ENCODE data around the gene POU2F2.

POU2F2 gene

DNA sequence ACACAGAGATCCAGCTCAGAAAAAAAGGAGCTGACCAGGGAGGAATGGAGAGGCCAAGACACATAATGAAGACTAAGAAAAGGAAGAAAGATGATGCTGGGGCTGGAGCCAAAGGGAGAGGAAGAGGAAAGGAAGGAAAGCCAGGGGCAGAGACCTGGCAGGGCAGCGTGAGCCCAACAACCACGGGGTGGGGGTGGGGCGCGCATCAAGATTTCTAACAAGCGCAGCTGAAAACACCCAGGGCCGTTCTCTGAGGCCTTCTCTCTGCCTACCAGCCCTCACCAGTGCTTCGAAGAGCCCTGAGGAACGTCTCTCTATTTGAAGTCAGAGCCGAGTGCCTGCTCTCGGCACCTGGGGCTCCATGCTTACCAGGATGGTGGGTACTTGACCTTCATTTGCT, 23.6 kb upstream of the POU2F2 start:
- no peak overlapping the region for H3K4me3 ChIP-seq (ENCODE audit: severe bottlenecking)
- DNase-seq (ENCODE audit: low spot score) (no peak), ATAC-seq (ENCODE audit: low read depth) (no peak)
- H3K4me1 ChIP-seq (ENCODE audit: insufficient read depth, poor library complexity, severe bottlenecking) = no peaks in the 10 kb centered on the region
- no peaks in the 10 kb centered on the region for H3K36me3 ChIP-seq (ENCODE audit: low read depth)
- H3K27ac ChIP-seq (ENCODE audit: poor library complexity, severe bottlenecking) = no peak overlapping the region
- TF ChIP-seq, protein P1, sequence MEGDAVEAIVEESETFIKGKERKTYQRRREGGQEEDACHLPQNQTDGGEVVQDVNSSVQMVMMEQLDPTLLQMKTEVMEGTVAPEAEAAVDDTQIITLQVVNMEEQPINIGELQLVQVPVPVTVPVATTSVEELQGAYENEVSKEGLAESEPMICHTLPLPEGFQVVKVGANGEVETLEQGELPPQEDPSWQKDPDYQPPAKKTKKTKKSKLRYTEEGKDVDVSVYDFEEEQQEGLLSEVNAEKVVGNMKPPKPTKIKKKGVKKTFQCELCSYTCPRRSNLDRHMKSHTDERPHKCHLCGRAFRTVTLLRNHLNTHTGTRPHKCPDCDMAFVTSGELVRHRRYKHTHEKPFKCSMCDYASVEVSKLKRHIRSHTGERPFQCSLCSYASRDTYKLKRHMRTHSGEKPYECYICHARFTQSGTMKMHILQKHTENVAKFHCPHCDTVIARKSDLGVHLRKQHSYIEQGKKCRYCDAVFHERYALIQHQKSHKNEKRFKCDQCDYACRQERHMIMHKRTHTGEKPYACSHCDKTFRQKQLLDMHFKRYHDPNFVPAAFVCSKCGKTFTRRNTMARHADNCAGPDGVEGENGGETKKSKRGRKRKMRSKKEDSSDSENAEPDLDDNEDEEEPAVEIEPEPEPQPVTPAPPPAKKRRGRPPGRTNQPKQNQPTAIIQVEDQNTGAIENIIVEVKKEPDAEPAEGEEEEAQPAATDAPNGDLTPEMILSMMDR (IDR thresholded peaks at IDR 0.05; ENCODE audit: poor library complexity, severe bottlenecking) = no peak
- H3K9me3 ChIP-seq (ENCODE audit: severe bottlenecking) = no peaks in the 10 kb centered on the region
- H3K27me3 ChIP-seq (ENCODE audit: insufficient read depth, poor library complexity, severe bottlenecking) = peaks cover 13% of the 10 kb centered on the region

DNA sequence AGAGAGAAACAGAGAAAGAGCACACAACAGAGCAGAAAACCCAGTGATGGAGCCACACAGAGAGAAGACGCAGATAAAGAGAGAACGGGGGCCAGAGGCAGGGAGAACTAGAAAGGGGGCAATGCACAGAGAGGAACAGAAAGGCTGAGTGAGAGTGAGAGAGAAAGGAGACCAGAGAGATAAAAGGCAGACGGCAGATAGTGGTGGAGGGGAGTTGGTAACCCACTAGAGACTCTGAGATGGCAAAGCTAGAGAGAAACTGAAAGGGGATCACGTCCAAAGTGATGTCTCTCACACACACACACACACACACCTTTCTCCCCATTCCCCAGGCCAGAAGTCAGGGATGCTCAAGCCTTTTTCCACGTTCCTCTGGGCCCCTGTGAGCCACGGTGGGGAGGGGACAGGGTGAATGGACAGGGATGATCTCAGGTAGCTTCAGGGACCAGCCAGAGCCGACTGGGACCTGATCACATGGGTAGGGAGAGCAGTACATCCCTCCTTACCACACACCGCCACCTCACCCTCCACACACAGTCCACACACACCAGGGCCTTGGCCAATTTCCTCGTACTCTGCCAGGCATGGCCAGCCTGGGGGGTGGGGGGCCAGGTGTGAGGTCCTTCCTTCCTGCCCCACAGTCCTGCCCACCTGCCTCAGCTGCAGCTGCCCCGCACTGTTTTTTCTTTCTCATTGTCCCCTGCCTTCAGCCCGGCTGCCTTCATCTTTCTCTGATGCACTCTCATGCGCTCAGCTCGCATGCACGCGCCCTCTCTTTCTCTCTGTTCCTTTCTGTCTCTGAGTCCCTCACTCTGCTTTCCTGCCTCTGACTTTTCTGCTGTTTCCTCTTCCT, 22.5 kb upstream of the POU2F2 start:
- DNase-seq (ENCODE audit: low spot score) = no peak
- Histone ChIP-seq H3K9me3 (ENCODE audit: severe bottlenecking) (no peaks in the 10 kb centered on the region), H3K4me1 (ENCODE audit: insufficient read depth, poor library complexity, severe bottlenecking) (no peaks in the 10 kb centered on the region), H3K27ac (ENCODE audit: poor library complexity, severe bottlenecking) (no peak overlapping the region), H3K36me3 (ENCODE audit: low read depth) (no peaks in the 10 kb centered on the region), H3K4me3 (ENCODE audit: severe bottlenecking) (no peak overlapping the region), H3K27me3 (ENCODE audit: insufficient read depth, poor library complexity, severe bottlenecking) (peaks cover 13% of the 10 kb centered on the region)
- ATAC-seq (ENCODE audit: low read depth) = no peak
- TF ChIP-seq, protein P1 (IDR thresholded peaks at IDR 0.05; ENCODE audit: poor library complexity, severe bottlenecking) = no peak

- no peaks in the 10 kb centered on the region for H3K36me3 ChIP-seq (ENCODE audit: low read depth)
- ATAC-seq (ENCODE audit: low read depth) (no peak), DNase-seq (ENCODE audit: low spot score) (no peak)
- H3K4me1 ChIP-seq (ENCODE audit: insufficient read depth, poor library complexity, severe bottlenecking) = no peaks in the 10 kb centered on the region
- TF ChIP-seq, protein P1 (IDR thresholded peaks at IDR 0.05; ENCODE audit: poor library complexity, severe bottlenecking) = no peak
- H3K9me3 ChIP-seq (ENCODE audit: severe bottlenecking) = no peaks in the 10 kb centered on the region
- peaks cover 13% of the 10 kb centered on the region for H3K27me3 ChIP-seq (ENCODE audit: insufficient read depth, poor library complexity, severe bottlenecking)
- H3K27ac ChIP-seq (ENCODE audit: poor library complexity, severe bottlenecking) = no peak overlapping the region
- H3K4me3 ChIP-seq (ENCODE audit: severe bottlenecking) = no peak overlapping the region
Measured at GRCh38 chr19:42153672-42154433, 21.6 kb upstream of the POU2F2 start.

DNA sequence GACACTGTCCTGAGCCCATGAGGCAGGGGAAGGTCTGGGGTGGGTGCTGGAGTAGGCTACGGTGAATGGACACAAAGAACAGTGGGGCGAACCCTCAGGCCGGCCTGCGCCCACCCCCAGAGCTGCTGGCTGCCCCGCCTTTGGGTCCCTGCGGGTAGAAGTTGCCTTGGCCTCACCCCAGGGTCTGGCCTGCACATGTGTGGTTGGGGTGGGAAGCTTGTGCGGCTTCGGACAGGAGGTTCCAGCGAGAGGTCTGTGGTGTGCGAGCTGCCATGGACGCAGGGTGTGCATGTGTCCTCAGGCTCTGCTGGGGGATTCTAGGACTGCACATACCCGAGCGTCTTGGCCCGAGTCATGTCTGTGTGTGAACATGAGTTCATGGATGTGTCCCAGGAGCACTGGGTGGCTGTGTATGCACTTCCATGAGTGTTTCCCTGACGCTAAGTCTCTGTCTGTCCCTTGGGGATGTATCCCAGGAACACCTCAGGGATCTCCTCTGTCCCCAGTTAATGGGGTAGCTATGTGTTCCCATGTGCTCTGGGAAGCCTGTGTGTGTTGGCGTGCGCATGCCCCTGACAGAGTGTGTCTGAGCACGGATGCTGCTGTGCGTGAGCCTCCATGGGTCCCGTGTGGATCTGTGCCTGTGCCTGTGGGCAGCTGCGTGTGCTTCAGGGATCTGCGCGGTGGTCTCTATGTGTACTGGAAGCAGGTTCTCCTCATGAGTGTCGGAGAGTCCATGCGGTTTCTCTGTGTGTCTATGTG, 20.8 kb upstream of the POU2F2 start:
- DNase-seq (ENCODE audit: low spot score) = no peak
- TF ChIP-seq, protein P1 (IDR thresholded peaks at IDR 0.05; ENCODE audit: poor library complexity, severe bottlenecking) = no peak
- H3K27me3 ChIP-seq (ENCODE audit: insufficient read depth, poor library complexity, severe bottlenecking) = peaks cover 13% of the 10 kb centered on the region
- no peaks in the 10 kb centered on the region for H3K36me3 ChIP-seq (ENCODE audit: low read depth)
- no peak overlapping the region for H3K27ac ChIP-seq (ENCODE audit: poor library complexity, severe bottlenecking)
- no peaks in the 10 kb centered on the region for H3K4me1 ChIP-seq (ENCODE audit: insufficient read depth, poor library complexity, severe bottlenecking)
- H3K4me3 ChIP-seq (ENCODE audit: severe bottlenecking) = no peak overlapping the region
- no peaks in the 10 kb centered on the region for H3K9me3 ChIP-seq (ENCODE audit: severe bottlenecking)
- no peak for ATAC-seq (ENCODE audit: low read depth)

Data from RWPE2 (cell line).